HG03025 (cell line): ENCODE data around the gene WNT5A.

Experiments
- ATAC-seq: cut with Tn5 transposase; IDR thresholded peaks from one replicate; pipeline ENCODE4 v1.9.1; 2021; ENCODE audit warnings: mild to moderate bottlenecking, moderate library complexity; ENCODE audit not compliant: unreplicated experiment, low FRiP score

The WNT5A gene

GRCh38 chr3:55453886-55454496 lies 33.1 kb downstream of the WNT5A start:
- ATAC-seq: no peak

- ATAC-seq: no peak
These were observed 34.2 kb downstream of the WNT5A start for GRCh38 chr3:55452886-55453285.

- ATAC-seq: no peak
These were observed 37.6 kb downstream of the WNT5A start for GRCh38 chr3:55449527-55449926.

- no peak for ATAC-seq
These were observed 40.3 kb downstream of the WNT5A start for GRCh38 chr3:55446850-55447249.

- ATAC-seq: no peak
These were observed 41.6 kb downstream of the WNT5A start for GRCh38 chr3:55445551-55445950.

- ATAC-seq: no peak
These were observed 43.8 kb downstream of the WNT5A start for GRCh38 chr3:55443346-55443745.

GRCh38 chr3:55442861-55443260 lies 44.2 kb downstream of the WNT5A start:
- ATAC-seq: no peak

GRCh38 chr3:55441499-55441898 lies 45.6 kb downstream of the WNT5A start:
- ATAC-seq: no peak

GRCh38 chr3:55440104-55440708 lies 46.9 kb downstream of the WNT5A start:
- no peak for ATAC-seq

GRCh38 chr3:55439657-55440056 lies 47.4 kb downstream of the WNT5A start:
- no peak for ATAC-seq

GRCh38 chr3:55436644-55437043 lies 50.5 kb downstream of the WNT5A start:
- no peak for ATAC-seq

GRCh38 chr3:55435491-55435890 lies 51.6 kb downstream of the WNT5A start:
- ATAC-seq: no peak

- no peak for ATAC-seq
These were observed 52.3 kb downstream of the WNT5A start for GRCh38 chr3:55434789-55435188.

GRCh38 chr3:55431041-55431440 lies 56.1 kb downstream of the WNT5A start:
- ATAC-seq: no peak

- no peak for ATAC-seq
These were observed 59.4 kb downstream of the WNT5A start for GRCh38 chr3:55427739-55428138.

- no peak for ATAC-seq
These were observed 60.6 kb downstream of the WNT5A start for GRCh38 chr3:55426486-55426885.

- ATAC-seq: no peak
These were observed 63.3 kb downstream of the WNT5A start for GRCh38 chr3:55423782-55424181.

GRCh38 chr3:55417211-55417610 lies 69.9 kb downstream of the WNT5A start:
- no peak for ATAC-seq

- no peak for ATAC-seq
These were observed 70.7 kb downstream of the WNT5A start for GRCh38 chr3:55416331-55416821.
